HepG2 (cell line): ENCODE results near the gene TPST2. TPM values are rescaled to one million over a fixed set of nuclear protein-coding genes. Genes with fewer than 3 reads are reported as not detected.
A peak's percentile ranks its signal among the peaks of the same experiment; 100 is the strongest.

Experiments used
- POLR2A ChIP-seq, 2 experiments: IDR thresholded peaks; 2 replicates each; pipeline ENCODE4 v1.6.1; 2011; ENCODE audit warnings: low read depth in 2 of 2, low read length in 2 of 2, mild to moderate bottlenecking in 1 of 2, moderate library complexity in 1 of 2; ENCODE audit not compliant: insufficient read depth in 1 of 2
- PREB ChIP-seq: sonication (generic); formaldehyde crosslinking; IDR thresholded peaks from 2 replicates; pipeline ENCODE4 v1.4.0; 2020; ENCODE audit warnings: missing genetic modification reagents
- SETDB1 ChIP-seq: sonication (generic); formaldehyde crosslinking; IDR thresholded peaks from 2 replicates; pipeline ENCODE4 v1.5.1; 2020; ENCODE audit warnings: missing genetic modification reagents, mild to moderate bottlenecking, borderline replicate concordance
- TFDP2 ChIP-seq: sonication (generic); formaldehyde crosslinking; IDR thresholded peaks from 2 replicates; pipeline ENCODE4 v1.4.0; 2020; ENCODE audit warnings: missing genetic modification reagents
- ZBTB21 ChIP-seq: sonication (generic); formaldehyde crosslinking; IDR thresholded peaks from 2 replicates; pipeline ENCODE4 v1.4.0; 2020; ENCODE audit warnings: missing genetic modification reagents
- ZBTB49 ChIP-seq: sonication (generic); formaldehyde crosslinking; IDR thresholded peaks from 2 replicates; pipeline ENCODE4 v1.4.0; 2020; ENCODE audit warnings: missing genetic modification reagents, borderline replicate concordance
- ZNF775 ChIP-seq: sonication (generic); formaldehyde crosslinking; IDR thresholded peaks from 2 replicates; pipeline ENCODE4 v1.4.0; 2020; ENCODE audit warnings: missing genetic modification reagents, mild to moderate bottlenecking, moderate library complexity, borderline replicate concordance
- ZNF788 ChIP-seq: sonication (generic); formaldehyde crosslinking; IDR thresholded peaks from 2 replicates; pipeline ENCODE4 v1.5.0; 2020; ENCODE audit warnings: mild to moderate bottlenecking, missing genetic modification reagents, borderline replicate concordance
- polyA plus RNA-seq, 8 experiments: library from polyadenylated mRNA; depleted of rRNA in 3 of 8; stranded (reverse) in 7 of 8; unstranded in 1 of 8; fragments of >200 nt; fragmentation: Illumina TruSeq in 4 of 8; extraction: Trizol in 4 of 8; gene quantifications; 2 replicates each; pipeline versions ENCODE4 v1.2.1 to v1.2.3, GENCODE V29; 2011 to 2016; ENCODE audit warnings: low read depth in 4 of 8, missing spikeins in 1 of 8, mixed read lengths in 1 of 8; ENCODE audit not compliant: insufficient read depth in 1 of 8
- total RNA-seq, 5 experiments: library from RNA; depleted of rRNA; stranded (reverse); fragments of >200 nt; fragmentation: Illumina TruSeq; extraction: Trizol; gene quantifications; 2 replicates each; pipeline ENCODE4 v1.2.3, GENCODE V29; 2016; ENCODE audit warnings: low read depth in 1 of 5
- TF ChIP-seq, protein P1 (sequence below): IDR thresholded peaks from 2 replicates; pipeline ENCODE4 v1.6.1; 2012; ENCODE audit warnings: low read depth, low read length, improper control_type of control experiment
- TF ChIP-seq, protein P2 (sequence below): sonication (generic); formaldehyde crosslinking; IDR thresholded peaks from 2 replicates; pipeline ENCODE4 v1.8.1; 2023; ENCODE audit warnings: mild to moderate bottlenecking, inconsistent platforms, moderate library complexity, missing genetic modification reagents, borderline replicate concordance
- TF ChIP-seq, protein P3 (sequence below): sonication (generic); formaldehyde crosslinking; IDR thresholded peaks from 2 replicates; pipeline ENCODE4 v1.5.0; 2020; ENCODE audit warnings: mild to moderate bottlenecking, missing genetic modification reagents
- TF ChIP-seq, protein P4 (sequence below): sonication (generic); formaldehyde crosslinking; IDR thresholded peaks from 2 replicates; pipeline ENCODE4 v1.5.0; 2020; ENCODE audit warnings: mild to moderate bottlenecking, missing genetic modification reagents, borderline replicate concordance

TPST2 gene
- total and polyA plus RNA-seq, 2 of the 13 experiments (the other 11 are each of a cell fraction or from before 2014, with no cell fraction given) = 15.2 to 23.8 TPM

- TF ChIP-seq, protein P1, sequence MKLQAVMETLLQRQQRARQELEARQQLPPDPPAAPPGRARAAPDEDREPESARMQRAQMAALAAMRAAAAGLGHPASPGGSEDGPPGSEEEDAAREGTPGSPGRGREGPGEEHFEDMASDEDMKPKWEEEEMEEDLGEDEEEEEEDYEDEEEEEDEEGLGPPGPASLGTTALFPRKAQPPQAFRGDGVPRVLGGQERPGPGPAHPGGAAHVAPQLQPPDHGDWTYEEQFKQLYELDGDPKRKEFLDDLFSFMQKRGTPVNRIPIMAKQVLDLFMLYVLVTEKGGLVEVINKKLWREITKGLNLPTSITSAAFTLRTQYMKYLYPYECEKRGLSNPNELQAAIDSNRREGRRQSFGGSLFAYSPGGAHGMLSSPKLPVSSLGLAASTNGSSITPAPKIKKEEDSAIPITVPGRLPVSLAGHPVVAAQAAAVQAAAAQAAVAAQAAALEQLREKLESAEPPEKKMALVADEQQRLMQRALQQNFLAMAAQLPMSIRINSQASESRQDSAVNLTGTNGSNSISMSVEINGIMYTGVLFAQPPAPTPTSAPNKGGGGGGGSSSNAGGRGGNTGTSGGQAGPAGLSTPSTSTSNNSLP = peak; percentile 44; the same call in 1 of the 2 replicates
- TF ChIP-seq ZBTB21 (CRISPR knock-in tag) (peak; percentile 76), SETDB1 (CRISPR knock-in tag) (no peak), ZNF788 (CRISPR knock-in tag) (peak; percentile 93), ZBTB49 (CRISPR knock-in tag) (peak; percentile 34; the same call in 1 of the 2 replicates), ZNF775 (CRISPR knock-in tag) (no peak), POLR2A (IDR thresholded peaks at IDR 0.05; ENCODE audit: insufficient read depth in 1 of 2, low read depth in 2 of 2, low read length in 2 of 2) (peak; percentile 80 to 96), TFDP2 (CRISPR knock-in tag) (peak; percentile 83), PREB (CRISPR knock-in tag) (no peak)
- TF ChIP-seq, protein P2, sequence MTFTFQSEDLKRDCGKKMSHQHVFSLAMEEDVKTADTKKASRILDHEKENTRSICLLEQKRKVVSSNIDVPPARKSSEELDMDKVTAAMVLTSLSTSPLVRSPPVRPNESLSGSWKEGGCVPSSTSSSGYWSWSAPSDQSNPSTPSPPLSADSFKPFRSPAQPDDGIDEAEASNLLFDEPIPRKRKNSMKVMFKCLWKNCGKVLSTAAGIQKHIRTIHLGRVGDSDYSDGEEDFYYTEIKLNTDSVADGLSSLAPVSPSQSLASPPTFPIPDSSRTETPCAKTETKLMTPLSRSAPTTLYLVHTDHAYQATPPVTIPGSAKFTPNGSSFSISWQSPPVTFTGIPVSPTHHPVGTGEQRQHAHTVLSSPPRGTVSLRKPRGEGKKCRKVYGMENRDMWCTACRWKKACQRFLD (CRISPR knock-in tag) = no peak
- TF ChIP-seq, protein P3, sequence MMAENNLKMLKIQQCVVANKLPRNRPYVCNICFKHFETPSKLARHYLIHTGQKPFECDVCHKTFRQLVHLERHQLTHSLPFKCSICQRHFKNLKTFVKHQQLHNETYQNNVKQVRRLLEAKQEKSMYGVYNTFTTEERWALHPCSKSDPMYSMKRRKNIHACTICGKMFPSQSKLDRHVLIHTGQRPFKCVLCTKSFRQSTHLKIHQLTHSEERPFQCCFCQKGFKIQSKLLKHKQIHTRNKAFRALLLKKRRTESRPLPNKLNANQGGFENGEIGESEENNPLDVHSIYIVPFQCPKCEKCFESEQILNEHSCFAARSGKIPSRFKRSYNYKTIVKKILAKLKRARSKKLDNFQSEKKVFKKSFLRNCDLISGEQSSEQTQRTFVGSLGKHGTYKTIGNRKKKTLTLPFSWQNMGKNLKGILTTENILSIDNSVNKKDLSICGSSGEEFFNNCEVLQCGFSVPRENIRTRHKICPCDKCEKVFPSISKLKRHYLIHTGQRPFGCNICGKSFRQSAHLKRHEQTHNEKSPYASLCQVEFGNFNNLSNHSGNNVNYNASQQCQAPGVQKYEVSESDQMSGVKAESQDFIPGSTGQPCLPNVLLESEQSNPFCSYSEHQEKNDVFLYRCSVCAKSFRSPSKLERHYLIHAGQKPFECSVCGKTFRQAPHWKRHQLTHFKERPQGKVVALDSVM (CRISPR knock-in tag) = no peak
- TF ChIP-seq, protein P4, sequence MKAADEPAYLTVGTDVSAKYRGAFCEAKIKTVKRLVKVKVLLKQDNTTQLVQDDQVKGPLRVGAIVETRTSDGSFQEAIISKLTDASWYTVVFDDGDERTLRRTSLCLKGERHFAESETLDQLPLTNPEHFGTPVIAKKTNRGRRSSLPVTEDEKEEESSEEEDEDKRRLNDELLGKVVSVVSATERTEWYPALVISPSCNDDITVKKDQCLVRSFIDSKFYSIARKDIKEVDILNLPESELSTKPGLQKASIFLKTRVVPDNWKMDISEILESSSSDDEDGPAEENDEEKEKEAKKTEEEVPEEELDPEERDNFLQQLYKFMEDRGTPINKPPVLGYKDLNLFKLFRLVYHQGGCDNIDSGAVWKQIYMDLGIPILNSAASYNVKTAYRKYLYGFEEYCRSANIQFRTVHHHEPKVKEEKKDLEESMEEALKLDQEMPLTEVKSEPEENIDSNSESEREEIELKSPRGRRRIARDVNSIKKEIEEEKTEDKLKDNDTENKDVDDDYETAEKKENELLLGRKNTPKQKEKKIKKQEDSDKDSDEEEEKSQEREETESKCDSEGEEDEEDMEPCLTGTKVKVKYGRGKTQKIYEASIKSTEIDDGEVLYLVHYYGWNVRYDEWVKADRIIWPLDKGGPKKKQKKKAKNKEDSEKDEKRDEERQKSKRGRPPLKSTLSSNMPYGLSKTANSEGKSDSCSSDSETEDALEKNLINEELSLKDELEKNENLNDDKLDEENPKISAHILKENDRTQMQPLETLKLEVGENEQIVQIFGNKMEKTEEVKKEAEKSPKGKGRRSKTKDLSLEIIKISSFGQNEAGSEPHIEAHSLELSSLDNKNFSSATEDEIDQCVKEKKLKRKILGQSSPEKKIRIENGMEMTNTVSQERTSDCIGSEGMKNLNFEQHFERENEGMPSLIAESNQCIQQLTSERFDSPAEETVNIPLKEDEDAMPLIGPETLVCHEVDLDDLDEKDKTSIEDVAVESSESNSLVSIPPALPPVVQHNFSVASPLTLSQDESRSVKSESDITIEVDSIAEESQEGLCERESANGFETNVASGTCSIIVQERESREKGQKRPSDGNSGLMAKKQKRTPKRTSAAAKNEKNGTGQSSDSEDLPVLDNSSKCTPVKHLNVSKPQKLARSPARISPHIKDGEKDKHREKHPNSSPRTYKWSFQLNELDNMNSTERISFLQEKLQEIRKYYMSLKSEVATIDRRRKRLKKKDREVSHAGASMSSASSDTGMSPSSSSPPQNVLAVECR (CRISPR knock-in tag) = peak; percentile 96
Observed at GRCh38 chr22:26483439-26484359, 106.2 kb downstream of the TPST2 start, which contains the start of the genes HPS4 and SRRD (continued).
